ENCODE results near the gene CREB5.

DNA sequence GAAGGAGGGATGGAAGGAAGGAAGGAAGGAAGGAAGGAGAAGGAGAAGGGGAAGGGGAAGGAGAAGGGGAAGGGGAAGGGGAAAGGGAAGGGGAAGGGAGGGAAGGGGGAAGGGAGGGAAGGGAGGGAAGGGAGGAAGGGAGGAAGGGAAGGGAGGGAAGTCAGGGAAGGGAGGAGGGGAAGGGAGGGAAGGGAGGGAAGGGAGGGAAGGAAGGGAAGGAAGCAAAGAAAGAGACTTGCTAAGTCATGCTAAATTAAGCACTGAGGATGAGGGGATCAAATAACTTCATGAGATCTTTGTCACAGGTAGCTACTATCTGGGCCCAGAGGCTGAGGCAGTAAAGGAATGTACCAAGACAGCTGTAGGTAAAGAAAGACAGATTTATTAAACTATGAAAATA, 429.4 kb downstream of the CREB5 start:
- TF ChIP-seq, protein P1, sequence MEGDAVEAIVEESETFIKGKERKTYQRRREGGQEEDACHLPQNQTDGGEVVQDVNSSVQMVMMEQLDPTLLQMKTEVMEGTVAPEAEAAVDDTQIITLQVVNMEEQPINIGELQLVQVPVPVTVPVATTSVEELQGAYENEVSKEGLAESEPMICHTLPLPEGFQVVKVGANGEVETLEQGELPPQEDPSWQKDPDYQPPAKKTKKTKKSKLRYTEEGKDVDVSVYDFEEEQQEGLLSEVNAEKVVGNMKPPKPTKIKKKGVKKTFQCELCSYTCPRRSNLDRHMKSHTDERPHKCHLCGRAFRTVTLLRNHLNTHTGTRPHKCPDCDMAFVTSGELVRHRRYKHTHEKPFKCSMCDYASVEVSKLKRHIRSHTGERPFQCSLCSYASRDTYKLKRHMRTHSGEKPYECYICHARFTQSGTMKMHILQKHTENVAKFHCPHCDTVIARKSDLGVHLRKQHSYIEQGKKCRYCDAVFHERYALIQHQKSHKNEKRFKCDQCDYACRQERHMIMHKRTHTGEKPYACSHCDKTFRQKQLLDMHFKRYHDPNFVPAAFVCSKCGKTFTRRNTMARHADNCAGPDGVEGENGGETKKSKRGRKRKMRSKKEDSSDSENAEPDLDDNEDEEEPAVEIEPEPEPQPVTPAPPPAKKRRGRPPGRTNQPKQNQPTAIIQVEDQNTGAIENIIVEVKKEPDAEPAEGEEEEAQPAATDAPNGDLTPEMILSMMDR (IDR thresholded peaks at IDR 0.05) = no peak
- TF ChIP-seq POLR2A (IDR thresholded peaks at IDR 0.05) (no peak), POLR2AphosphoS5 (IDR thresholded peaks at IDR 0.05) (no peak), EP300 (IDR thresholded peaks at IDR 0.05) (no peak)
